Globus pallidus (tissue), 1 donor: ENCODE results near the gene CCBE1.
A peak's percentile ranks its signal among the peaks of the same experiment; 100 is the strongest.

Source experiments
- DNase-seq: peaks from one replicate; pipeline ENCODE4 v3.0.0-alpha.2; 2015; ENCODE audit warnings: low spot score

The CCBE1 gene

DNA sequence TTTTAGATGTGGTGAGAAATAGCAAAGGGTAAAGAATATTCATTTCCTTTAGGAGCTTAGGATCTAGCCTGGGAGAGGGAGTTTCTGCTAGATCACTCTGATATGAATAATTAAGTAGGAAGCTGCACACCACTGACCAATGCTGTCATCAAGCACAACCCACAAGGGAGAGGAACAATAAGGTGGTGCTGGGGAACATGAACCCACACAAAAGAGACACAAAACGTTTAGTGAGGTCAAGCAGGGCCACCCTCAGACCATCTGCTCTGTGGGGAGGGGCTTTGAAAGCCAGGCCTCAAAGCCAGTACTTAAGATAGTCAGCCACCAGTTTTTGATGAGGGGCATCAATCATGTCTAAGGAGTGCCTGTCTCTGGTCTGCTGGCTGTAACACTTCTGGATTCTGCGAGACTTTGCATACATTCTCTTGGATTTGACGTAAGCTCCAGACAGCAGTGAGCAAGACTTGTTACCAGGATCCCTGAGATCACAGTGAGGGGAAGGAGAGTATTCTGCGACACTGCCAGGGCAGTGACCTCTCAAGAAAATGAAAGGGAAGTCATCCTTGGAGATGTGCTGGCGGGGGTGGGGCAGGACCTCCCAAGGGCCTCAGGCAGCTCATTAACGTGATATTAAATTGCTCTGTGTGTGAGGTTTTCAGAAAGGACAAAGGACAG is 127.0 kb downstream of the CCBE1 start:
- no peak for DNase-seq

DNA sequence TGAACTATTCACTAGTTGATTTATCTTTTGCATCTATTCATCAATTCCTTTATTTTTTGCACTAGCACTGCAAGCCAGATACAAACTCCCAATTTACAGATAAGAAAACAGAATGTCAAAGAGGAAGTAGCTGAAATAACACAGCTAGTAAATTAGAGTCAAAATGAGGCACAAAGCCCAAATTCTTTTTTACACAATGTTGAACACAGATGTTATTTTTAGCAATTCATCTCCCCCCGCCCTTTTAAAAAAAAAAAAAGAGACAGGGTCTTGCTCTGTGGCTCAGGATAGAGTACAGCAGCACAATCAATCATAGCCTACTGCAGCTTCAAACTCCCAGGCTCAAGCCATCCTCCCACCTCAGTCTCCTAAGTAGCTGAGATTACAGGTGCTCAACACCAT is 127.8 kb downstream of the CCBE1 start:
- no peak for DNase-seq

DNA sequence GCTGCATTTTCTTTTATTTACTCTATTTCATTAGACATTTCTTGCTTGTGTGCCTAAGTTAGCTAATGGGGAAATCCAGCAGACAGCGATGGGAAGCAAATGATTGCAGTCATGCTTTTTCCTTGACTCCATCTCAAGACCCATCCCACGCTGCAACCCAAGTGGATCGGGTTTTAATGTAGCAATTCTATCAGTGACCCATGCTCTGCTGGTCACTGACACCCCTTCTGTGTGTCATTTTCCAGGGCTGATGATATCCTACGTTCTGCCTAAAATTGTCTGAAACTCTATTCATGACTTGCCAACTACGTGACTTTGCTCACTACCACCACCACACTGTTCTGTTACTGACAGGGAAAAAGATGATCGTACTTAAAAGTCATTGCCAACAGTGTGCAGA is 129.8 kb downstream of the CCBE1 start:
- DNase-seq, result no peak

- DNase-seq, result no peak
Measured at GRCh38 chr18:59566533-59566971, 130.7 kb downstream of the CCBE1 start.

GRCh38 chr18:59565957-59566356 is 131.3 kb downstream of the CCBE1 start:
- no peak for DNase-seq

DNA sequence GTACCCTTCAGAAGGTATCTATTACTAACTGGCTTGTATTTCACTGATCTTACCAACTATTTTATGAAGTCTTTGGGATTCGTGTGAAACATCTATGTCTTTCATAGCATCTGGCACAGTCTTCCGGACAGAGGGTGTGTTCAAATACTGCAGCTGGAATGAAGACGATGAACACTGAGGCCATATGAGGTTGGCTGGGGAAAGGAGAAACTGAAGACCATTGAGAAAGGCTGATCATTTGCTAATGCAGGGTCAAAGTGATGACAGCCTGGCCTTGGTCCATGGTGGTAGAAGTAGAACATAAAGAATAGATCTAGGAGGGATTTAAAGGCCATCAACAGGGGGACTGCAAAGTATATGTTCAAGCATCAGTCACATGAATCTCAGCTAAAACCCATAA is 132.7 kb downstream of the CCBE1 start:
- DNase-seq, result no peak

- no peak for DNase-seq
Measured at GRCh38 chr18:59563176-59563785, 133.9 kb downstream of the CCBE1 start.

GRCh38 chr18:59562751-59563150 is 134.5 kb downstream of the CCBE1 start:
- no peak for DNase-seq

GRCh38 chr18:59561612-59562011 is 135.6 kb downstream of the CCBE1 start:
- DNase-seq, result no peak

GRCh38 chr18:59560556-59560955 is 136.7 kb downstream of the CCBE1 start:
- no peak for DNase-seq

DNA sequence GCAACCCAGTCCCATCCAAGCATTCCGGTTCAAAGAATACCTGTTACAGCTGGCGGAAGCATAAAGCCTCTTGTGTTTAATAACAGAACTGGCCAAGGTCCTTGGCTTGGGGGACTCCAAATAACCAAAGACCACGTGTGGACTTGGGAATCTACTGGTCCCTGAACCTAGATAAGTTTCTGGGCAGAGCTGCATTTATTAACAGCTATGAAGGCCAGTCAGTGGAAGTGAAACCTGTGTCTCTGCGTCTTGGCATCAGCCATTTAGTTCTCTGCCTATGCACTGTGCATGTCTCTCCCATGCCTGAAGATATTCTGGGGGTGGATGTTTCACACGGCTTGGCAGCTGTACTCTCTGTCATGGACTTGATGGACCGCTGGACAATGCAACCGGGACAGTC is 137.7 kb downstream of the CCBE1 start:
- no peak for DNase-seq

GRCh38 chr18:59555995-59556659 is 141.1 kb downstream of the CCBE1 start:
- DNase-seq, result no peak

- no peak for DNase-seq
Measured at GRCh38 chr18:59554796-59555335, 142.4 kb downstream of the CCBE1 start.

DNA sequence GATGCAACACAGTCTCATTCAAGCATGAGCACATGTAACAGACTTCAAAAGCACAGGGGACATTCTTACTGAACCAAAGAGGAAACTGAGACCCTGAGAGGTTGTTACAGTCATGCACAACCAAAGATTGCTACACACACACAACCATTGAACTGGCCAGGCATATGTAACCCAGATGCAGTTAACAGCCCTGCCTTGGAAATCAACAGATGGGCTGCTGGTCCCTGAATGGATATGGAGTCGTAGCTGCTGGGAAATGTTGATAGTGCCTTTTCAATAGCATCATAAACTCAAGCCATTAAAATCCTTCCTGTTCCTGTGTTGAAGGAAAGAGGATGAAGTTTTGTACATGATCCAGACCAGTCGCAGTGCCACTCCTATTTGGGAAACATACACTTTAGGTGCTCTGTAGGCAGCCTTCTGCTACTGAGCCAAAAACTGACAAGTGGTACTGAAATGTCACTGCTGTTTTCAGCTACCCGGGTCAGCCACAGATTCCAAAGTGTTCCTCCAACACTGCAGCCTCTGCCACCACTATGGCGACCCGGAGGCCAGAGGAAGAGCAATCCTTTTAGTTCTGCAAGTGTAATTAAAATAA is 143.9 kb downstream of the CCBE1 start:
- no peak for DNase-seq

GRCh38 chr18:59551902-59552635 is 145.2 kb downstream of the CCBE1 start:
- DNase-seq, result no peak

DNA sequence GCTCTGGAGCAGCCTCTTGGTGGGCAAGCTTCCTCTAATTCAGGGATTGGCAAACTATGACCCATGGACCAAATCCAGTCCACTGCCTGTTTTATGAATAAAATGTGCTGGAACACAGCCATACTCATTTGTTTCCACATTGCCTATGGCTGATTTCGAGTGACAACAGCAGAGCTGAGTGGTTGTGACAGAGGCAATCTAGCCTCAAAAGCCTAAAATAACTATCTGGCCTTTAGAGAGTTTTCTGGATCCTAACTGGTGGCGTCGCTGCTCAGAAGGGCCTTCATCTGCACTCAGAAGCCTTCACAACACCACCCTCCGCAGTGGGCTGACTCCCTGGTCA is 147.1 kb downstream of the CCBE1 start:
- DNase-seq, result peak; percentile 4

GRCh38 chr18:59549503-59550173 is 147.6 kb downstream of the CCBE1 start:
- DNase-seq, result peak; percentile 28

DNA sequence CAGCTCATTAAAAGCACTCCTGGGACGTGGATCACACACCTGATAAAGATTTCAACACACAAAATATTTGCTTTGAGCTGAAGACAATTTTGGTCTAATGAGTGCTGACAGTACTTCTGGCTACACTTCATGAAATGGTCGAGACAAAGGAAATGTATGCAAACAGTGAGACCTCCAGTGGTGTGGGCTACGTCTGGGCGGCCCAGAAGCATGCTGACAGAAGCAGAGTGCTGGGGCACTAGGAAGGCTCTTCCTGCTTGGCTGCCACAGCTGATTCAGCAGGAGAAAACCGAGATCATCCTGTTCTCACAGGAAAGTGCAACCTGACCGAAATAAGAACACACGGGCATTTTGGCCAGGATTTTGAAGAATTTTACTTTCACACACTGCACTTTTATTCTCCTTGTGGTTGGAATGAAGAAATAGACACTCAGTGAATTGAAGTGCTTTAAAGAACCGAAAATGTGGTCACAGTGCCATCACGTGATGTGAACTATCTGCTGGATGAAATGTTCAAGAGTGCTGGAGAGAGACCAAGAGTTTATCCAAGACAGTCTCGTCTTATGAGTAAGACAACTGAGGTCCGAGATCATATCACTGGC is 149.5 kb downstream of the CCBE1 start:
- no peak for DNase-seq

- no peak for DNase-seq
Measured at GRCh38 chr18:59546188-59546587, 151.0 kb downstream of the CCBE1 start.

DNA sequence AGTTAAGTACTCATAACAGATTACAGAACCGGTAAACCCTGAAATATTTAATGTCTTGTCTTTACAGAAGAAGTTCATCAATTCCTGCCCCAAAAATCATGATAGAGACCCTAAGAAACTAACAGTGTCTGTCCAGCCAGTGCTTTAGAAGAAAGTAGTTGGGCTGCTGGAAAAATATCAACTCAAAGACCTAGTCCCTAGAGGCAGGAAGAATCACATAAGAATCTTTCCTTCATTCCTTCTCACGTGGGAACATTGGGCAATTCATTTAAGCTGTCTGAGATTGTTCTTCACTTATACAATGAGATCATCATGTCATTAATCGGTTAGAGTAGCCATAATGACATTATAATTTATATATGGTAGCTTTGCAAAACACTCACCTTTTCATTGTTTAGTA is 156.4 kb downstream of the CCBE1 start:
- DNase-seq, result no peak

- DNase-seq, result no peak
Measured at GRCh38 chr18:59540346-59540745, 156.9 kb downstream of the CCBE1 start.
